Measurements from ENCODE around the gene ECSIT.
A peak's percentile ranks its signal among the peaks of the same experiment; 100 is the strongest.
"Not testable (repeated sequence)": the region's sequence is repeated elsewhere in the genome, so short reads cannot be mapped to it uniquely, and the experiment has no call there.

ECSIT gene

DNA sequence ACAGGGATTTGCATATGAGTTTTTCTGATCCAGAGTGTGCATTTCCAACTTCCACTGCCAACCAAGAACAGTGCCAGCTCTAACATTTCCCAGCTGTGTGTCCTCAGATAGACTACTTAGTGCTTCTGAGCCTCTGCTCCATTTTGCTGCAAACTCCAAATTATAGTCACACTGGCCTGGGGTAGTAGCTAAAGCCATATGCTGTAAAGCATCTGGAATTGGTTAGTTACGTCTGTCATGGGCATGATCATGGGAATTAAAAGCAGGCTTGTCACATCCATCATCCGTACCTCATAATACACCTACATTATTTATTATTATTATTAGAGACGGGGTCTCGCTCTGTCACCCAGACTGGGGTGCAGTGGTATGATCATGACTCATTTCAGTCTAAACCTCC lies 55.2 kb downstream of the ECSIT start:
- ATAC-seq, result peak; percentile 50; the same call in 2 of the 3 replicates
- no peak for TF ChIP-seq ZC3H10 (CRISPR knock-in tag; IDR thresholded peaks at IDR 0.05)
- TF ChIP-seq OSR1 (CRISPR knock-in tag; IDR thresholded peaks at IDR 0.05), result no peak
- TF ChIP-seq, protein P1, sequence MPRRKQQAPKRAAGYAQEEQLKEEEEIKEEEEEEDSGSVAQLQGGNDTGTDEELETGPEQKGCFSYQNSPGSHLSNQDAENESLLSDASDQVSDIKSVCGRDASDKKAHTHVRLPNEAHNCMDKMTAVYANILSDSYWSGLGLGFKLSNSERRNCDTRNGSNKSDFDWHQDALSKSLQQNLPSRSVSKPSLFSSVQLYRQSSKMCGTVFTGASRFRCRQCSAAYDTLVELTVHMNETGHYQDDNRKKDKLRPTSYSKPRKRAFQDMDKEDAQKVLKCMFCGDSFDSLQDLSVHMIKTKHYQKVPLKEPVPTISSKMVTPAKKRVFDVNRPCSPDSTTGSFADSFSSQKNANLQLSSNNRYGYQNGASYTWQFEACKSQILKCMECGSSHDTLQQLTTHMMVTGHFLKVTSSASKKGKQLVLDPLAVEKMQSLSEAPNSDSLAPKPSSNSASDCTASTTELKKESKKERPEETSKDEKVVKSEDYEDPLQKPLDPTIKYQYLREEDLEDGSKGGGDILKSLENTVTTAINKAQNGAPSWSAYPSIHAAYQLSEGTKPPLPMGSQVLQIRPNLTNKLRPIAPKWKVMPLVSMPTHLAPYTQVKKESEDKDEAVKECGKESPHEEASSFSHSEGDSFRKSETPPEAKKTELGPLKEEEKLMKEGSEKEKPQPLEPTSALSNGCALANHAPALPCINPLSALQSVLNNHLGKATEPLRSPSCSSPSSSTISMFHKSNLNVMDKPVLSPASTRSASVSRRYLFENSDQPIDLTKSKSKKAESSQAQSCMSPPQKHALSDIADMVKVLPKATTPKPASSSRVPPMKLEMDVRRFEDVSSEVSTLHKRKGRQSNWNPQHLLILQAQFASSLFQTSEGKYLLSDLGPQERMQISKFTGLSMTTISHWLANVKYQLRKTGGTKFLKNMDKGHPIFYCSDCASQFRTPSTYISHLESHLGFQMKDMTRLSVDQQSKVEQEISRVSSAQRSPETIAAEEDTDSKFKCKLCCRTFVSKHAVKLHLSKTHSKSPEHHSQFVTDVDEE (CRISPR knock-in tag; IDR thresholded peaks at IDR 0.05), result no peak
- TF ChIP-seq ARNTL (CRISPR knock-in tag; IDR thresholded peaks at IDR 0.05; ENCODE audit: borderline replicate concordance, low read depth), result no peak
- TF ChIP-seq PPARA (CRISPR knock-in tag; IDR thresholded peaks at IDR 0.05; ENCODE audit: borderline replicate concordance), result no peak
- TF ChIP-seq TCF4 (CRISPR knock-in tag; IDR thresholded peaks at IDR 0.05; ENCODE audit: borderline replicate concordance), result peak; percentile 76; the same call in 1 of the 2 replicates

DNA sequence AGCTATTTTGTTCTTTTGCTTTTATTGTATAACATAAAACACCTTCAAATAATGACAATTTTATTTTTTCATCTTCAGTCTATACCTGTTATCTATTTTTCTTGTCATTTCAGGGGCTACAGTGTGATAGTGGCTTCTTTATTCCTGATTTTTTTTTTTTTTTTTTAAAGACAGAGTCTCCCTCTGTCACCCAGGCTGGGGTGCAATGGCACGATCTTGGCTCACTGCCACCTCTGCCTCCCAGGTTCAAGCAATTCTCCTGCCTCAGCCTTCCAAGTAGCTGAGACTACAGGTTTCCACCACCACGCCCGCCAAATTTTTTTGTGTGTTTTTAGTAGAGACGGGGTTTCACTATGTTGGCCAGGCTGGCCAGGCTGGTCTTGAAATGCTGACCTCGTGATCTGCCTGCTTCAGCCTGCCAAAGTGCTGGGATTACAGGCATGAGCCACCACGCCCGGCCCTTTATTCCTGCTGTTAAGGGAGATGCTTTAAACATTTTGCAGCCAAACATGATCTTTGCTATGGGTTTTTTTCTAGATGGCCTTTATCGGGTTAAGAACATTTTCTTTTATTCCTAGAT lies 60.6 kb downstream of the ECSIT start:
- ATAC-seq, result not testable (repeated sequence)

DNA sequence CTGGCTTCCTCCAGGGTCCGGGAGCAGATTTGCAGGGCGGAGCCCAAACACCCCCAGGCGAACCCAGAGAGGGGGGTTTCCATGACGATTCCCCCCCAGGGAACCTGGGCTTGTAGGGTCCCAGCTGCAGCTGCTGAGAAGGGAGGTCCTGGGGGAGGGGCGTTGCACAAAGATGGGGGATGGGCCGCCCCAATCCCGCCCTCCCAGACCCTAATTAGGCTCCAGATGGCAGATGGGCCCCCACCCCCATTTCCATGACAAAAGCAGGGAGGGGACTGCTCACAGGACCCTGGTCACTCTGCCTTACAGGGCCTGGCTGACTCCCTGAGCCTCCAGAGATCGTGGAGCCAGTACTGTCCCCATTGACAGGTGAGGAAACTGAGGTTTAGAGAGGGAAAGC lies 63.3 kb downstream of the ECSIT start:
- no peak for ATAC-seq
- no peak for TF ChIP-seq SNAI2 (CRISPR knock-in tag; IDR thresholded peaks at IDR 0.05)
- TF ChIP-seq RARB (CRISPR knock-in tag; IDR thresholded peaks at IDR 0.05), result no peak
- TF ChIP-seq, protein P1 (CRISPR knock-in tag; IDR thresholded peaks at IDR 0.05), result no peak
- TF ChIP-seq ZC3H10 (CRISPR knock-in tag; IDR thresholded peaks at IDR 0.05), result no peak
- TF ChIP-seq, protein P2, sequence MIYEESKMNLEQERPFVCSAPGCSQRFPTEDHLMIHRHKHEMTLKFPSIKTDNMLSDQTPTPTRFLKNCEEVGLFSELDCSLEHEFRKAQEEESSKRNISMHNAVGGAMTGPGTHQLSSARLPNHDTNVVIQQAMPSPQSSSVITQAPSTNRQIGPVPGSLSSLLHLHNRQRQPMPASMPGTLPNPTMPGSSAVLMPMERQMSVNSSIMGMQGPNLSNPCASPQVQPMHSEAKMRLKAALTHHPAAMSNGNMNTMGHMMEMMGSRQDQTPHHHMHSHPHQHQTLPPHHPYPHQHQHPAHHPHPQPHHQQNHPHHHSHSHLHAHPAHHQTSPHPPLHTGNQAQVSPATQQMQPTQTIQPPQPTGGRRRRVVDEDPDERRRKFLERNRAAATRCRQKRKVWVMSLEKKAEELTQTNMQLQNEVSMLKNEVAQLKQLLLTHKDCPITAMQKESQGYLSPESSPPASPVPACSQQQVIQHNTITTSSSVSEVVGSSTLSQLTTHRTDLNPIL (CRISPR knock-in tag; IDR thresholded peaks at IDR 0.05; ENCODE audit: low read depth), result no peak
- TF ChIP-seq GLIS3 (CRISPR knock-in tag; IDR thresholded peaks at IDR 0.05), result no peak
- TF ChIP-seq, protein P3, sequence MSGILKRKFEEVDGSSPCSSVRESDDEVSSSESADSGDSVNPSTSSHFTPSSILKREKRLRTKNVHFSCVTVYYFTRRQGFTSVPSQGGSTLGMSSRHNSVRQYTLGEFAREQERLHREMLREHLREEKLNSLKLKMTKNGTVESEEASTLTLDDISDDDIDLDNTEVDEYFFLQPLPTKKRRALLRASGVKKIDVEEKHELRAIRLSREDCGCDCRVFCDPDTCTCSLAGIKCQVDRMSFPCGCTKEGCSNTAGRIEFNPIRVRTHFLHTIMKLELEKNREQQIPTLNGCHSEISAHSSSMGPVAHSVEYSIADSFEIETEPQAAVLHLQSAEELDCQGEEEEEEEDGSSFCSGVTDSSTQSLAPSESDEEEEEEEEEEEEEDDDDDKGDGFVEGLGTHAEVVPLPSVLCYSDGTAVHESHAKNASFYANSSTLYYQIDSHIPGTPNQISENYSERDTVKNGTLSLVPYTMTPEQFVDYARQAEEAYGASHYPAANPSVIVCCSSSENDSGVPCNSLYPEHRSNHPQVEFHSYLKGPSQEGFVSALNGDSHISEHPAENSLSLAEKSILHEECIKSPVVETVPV (CRISPR knock-in tag; IDR thresholded peaks at IDR 0.05), result no peak
- TF ChIP-seq ISL1 (CRISPR knock-in tag; IDR thresholded peaks at IDR 0.05), result no peak
- no peak for TF ChIP-seq ESRRG (CRISPR knock-in tag; IDR thresholded peaks at IDR 0.05)
- no peak for TF ChIP-seq ZNF70 (CRISPR knock-in tag; IDR thresholded peaks at IDR 0.05)
- TF ChIP-seq, protein P4, sequence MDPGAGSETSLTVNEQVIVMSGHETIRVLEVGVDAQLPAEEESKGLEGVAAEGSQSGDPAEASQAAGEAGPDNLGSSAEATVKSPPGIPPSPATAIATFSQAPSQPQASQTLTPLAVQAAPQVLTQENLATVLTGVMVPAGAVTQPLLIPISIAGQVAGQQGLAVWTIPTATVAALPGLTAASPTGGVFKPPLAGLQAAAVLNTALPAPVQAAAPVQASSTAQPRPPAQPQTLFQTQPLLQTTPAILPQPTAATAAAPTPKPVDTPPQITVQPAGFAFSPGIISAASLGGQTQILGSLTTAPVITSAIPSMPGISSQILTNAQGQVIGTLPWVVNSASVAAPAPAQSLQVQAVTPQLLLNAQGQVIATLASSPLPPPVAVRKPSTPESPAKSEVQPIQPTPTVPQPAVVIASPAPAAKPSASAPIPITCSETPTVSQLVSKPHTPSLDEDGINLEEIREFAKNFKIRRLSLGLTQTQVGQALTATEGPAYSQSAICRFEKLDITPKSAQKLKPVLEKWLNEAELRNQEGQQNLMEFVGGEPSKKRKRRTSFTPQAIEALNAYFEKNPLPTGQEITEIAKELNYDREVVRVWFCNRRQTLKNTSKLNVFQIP (CRISPR knock-in tag; IDR thresholded peaks at IDR 0.05; ENCODE audit: borderline replicate concordance, low read depth), result no peak
- no peak for TF ChIP-seq TOX (CRISPR knock-in tag; IDR thresholded peaks at IDR 0.05; ENCODE audit: borderline replicate concordance)
- TF ChIP-seq ARNTL (CRISPR knock-in tag; IDR thresholded peaks at IDR 0.05; ENCODE audit: borderline replicate concordance, low read depth), result no peak
- no peak for TF ChIP-seq BACH2 (CRISPR knock-in tag; IDR thresholded peaks at IDR 0.05; ENCODE audit: borderline replicate concordance)
- no peak for TF ChIP-seq TCF4 (CRISPR knock-in tag; IDR thresholded peaks at IDR 0.05; ENCODE audit: borderline replicate concordance)
- TF ChIP-seq, protein P5, sequence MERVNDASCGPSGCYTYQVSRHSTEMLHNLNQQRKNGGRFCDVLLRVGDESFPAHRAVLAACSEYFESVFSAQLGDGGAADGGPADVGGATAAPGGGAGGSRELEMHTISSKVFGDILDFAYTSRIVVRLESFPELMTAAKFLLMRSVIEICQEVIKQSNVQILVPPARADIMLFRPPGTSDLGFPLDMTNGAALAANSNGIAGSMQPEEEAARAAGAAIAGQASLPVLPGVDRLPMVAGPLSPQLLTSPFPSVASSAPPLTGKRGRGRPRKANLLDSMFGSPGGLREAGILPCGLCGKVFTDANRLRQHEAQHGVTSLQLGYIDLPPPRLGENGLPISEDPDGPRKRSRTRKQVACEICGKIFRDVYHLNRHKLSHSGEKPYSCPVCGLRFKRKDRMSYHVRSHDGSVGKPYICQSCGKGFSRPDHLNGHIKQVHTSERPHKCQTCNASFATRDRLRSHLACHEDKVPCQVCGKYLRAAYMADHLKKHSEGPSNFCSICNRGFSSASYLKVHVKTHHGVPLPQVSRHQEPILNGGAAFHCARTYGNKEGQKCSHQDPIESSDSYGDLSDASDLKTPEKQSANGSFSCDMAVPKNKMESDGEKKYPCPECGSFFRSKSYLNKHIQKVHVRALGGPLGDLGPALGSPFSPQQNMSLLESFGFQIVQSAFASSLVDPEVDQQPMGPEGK (CRISPR knock-in tag; IDR thresholded peaks at IDR 0.05; ENCODE audit: borderline replicate concordance), result no peak
- TF ChIP-seq CSDC2 (CRISPR knock-in tag; IDR thresholded peaks at IDR 0.05), result no peak
- TF ChIP-seq ZNF565 (CRISPR knock-in tag; conservative IDR thresholded peaks at IDR 0.05; ENCODE audit: low read depth), result no peak
- no peak for TF ChIP-seq PPARA (CRISPR knock-in tag; IDR thresholded peaks at IDR 0.05; ENCODE audit: borderline replicate concordance)

Measured in SK-N-SH treated with all-trans-retinoic acid at 6 μM for 48 hours (cell line).